ENCODE results near the gene DSCAML1.
"Not testable (repeated sequence)": the region's sequence is repeated elsewhere in the genome, so short reads cannot be mapped to it uniquely, and the experiment has no call there.

Gene DSCAML1

GRCh38 chr11:117410861-117411710 lies 385.9 kb downstream of the DSCAML1 start:
- no peak for DNase-seq (ENCODE audit: low read depth in 3 of 3)

GRCh38 chr11:117410238-117410637 lies 386.8 kb downstream of the DSCAML1 start:
- no peak for DNase-seq (ENCODE audit: low read depth in 3 of 3)

- DNase-seq (ENCODE audit: low read depth in 3 of 3) = no peak
Measured at GRCh38 chr11:117409511-117409910, 387.5 kb downstream of the DSCAML1 start.

DNA sequence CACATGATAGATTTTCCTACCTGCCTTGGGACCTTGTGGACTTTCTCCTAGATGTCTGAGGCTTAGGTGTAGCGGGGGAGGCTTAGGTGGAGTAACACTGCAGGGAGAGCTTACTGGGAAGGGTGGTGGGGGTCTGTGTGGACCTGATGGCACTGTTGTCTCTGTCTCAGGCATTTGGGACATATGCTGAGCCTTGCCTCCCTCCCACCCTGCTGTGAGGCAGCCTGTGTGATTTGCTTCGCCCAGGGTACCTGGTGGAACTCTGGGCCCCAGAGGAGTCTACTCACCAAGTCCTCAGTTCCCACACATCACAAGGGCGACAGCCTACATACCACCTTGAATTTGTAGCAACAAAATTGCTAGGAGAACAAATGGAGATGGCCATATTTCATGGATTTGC lies 388.7 kb downstream of the DSCAML1 start:
- DNase-seq (ENCODE audit: low read depth in 3 of 3) = no peak

DNA sequence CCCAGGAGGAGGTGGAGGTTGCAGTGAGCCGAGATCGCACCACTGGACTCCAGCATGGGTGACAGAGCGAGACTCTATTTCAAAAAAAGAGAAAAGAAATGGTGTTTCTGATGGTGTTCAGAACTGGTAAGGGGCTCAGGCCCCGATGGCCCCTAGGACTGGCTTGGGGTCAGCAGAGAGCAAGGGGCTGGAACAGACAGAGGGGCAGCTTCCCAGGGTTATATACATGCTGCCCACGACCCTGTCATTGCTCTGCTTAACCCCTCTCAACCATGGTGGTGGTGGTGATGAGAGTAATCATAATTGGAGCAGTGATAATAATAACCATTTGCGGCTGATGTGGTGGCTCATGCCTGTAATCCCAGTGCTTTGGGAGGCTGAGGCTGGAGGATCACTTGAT lies 390.0 kb downstream of the DSCAML1 start:
- DNase-seq (ENCODE audit: low read depth in 3 of 3) = no peak

DNA sequence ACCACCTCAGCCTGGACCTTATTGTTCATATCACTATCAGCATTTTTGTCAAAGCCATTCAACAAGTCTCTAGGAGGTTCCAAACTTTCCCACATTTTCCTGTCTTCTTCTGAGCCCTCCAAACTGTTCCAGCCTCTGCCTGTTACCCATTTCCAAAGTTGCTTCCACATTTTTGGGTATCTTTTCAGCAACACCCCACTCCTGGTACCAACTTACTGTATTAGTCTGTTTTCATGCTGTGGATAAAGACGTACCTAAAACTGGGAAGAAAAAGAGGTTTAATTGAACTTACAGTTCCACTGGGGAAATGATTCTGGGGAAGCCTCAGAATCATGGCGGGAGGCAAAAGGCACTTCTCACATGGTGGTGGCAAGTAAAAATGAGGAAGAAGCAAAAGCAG lies 391.1 kb downstream of the DSCAML1 start:
- DNase-seq (ENCODE audit: low read depth in 3 of 3) = not testable (repeated sequence)

- not testable (repeated sequence) for DNase-seq (ENCODE audit: low read depth in 3 of 3)
Measured at GRCh38 chr11:117399100-117399840, 397.7 kb downstream of the DSCAML1 start.

DNA sequence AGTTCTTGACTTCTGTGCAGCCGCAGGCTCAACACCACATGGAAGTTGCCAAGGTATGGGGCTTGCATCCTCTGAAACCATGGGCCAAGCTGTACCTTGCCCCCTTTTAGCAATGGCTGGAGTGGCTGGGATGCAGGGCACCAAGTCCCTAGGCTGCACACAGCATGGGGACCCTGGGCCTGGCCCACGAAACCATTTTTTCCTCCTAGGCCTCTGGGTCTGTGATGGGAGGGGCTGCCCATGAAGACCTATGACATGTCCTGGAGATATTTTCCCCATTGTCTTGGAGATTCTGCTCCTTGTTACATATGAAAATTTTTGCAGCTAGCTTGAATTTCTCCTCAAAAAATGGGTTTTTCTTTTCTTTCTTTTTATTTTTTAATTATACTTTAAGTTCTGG lies 398.4 kb downstream of the DSCAML1 start:
- DNase-seq (ENCODE audit: low read depth in 3 of 3) = not testable (repeated sequence)

- no peak for DNase-seq (ENCODE audit: low read depth in 3 of 3)
Measured at GRCh38 chr11:117396970-117397369, 400.0 kb downstream of the DSCAML1 start.

GRCh38 chr11:117395476-117395875 lies 401.5 kb downstream of the DSCAML1 start:
- DNase-seq (ENCODE audit: low read depth in 3 of 3) = no peak

GRCh38 chr11:117394221-117394925 lies 402.6 kb downstream of the DSCAML1 start:
- DNase-seq (ENCODE audit: low read depth in 3 of 3) = no peak

DNA sequence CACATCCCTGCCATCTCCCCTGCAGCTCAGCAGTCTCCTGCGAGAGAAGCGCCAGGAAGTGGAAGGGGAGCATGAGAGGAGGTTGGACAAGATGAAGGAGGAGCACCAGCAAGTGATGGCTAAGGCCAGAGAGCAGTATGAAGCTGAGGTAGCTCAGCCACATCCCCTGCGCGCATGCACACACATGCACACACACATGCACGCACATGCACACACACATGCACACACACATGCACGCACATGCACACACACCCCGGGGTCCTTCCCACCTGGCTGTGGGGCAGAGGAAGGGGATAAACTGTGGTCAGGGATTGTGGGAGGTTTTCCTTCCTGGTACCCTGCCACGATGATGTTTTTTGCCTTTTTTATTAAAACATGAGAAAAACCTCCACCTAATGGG lies 404.0 kb downstream of the DSCAML1 start:
- no peak for DNase-seq (ENCODE audit: low read depth in 3 of 3)

DNA sequence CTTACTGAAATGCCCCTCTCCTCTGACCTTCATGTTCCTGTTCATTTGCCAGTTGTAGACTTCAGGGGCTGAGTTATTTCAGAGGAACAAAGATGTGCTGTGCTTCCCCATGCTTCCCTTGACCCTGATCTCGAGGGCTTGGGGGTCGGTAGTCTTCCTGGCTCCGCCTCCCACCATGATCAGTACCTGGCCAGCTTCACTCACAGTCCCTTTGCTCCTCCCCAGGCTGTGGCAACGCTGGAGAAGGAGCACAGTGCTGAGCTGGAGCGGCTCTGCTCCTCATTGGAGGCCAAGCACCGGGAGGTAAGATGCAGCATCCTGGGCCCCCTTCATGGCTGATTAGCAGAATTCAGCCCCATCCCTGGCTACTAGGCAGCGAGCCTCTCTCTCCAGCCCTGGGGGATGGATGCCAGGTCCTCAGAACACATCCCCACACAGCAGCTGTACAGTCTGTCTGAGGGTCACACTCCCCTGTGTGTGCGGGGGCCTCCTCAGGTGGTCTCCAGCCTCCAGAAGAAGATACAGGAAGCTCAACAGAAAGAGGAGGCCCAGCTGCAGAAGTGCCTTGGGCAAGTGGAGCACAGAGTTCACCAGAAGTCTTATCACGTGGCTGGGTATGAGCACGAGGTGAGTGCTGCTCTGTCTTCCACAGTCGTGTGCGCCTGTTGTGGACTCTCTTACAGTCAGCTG lies 404.9 kb downstream of the DSCAML1 start:
- no peak for DNase-seq (ENCODE audit: low read depth in 3 of 3)

DNA sequence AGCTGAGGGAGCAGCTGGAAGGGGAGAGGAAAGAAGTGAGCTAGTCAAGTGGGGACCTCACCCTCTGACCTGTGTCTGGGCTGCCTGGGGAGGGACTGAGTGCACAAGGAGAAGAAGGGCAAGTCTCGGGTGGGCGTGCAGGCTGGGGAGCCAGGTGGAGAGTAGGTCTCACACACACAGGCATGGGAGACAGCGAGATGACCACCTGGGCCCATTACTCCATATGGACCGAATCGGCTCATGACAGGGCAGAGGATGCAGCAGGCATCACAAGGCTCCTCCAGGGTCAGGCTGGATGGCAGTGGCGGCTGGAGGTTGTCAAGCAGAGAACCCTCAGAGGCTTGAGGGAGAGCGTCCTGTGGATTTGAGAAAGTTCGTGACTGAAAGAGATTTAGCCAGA lies 405.8 kb downstream of the DSCAML1 start:
- DNase-seq (ENCODE audit: low read depth in 3 of 3) = no peak

DNA sequence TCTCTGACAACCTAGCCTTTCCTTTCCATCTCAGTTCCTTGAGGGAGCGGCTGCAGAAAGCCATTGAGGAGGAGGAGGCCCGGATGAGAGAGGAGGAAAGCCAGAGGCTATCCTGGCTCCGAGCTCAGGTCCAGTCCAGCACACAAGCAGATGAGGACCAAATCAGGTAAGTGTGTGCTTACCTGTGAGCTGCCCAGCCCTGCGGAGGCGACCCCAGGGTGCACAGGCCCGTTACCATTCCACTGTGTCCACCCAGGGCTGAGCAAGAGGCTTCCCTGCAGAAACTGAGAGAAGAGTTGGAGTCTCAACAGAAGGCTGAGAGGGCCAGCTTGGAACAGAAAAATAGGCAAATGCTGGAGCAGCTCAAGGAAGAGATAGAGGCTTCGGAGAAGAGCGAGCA lies 406.3 kb downstream of the DSCAML1 start:
- no peak for DNase-seq (ENCODE audit: low read depth in 3 of 3)

GRCh38 chr11:117387992-117388755 lies 408.8 kb downstream of the DSCAML1 start:
- no peak for DNase-seq (ENCODE audit: low read depth in 3 of 3)

- DNase-seq (ENCODE audit: low read depth in 3 of 3) = no peak
Measured at GRCh38 chr11:117385906-117386305, 411.1 kb downstream of the DSCAML1 start.

DNA sequence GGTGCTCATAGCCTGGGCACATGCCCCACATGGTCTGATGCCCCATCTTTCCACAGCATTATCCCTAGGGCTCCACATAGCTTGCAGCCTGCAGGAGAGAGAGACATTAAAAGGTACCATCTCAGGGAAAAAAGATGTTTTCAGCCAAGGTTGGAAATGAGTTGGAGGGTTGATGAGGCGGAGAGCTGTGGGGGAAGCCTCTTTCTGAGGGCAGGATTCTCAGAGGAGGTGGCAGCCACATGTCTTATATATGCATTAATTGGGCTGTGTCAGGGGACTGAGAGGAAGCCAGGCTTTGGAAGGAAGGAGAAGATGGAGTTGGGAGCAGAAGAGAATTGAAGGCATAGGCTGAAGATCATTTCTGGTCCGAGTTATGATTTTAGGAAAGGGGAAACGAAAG lies 411.5 kb downstream of the DSCAML1 start:
- no peak for DNase-seq (ENCODE audit: low read depth in 3 of 3)

DNA sequence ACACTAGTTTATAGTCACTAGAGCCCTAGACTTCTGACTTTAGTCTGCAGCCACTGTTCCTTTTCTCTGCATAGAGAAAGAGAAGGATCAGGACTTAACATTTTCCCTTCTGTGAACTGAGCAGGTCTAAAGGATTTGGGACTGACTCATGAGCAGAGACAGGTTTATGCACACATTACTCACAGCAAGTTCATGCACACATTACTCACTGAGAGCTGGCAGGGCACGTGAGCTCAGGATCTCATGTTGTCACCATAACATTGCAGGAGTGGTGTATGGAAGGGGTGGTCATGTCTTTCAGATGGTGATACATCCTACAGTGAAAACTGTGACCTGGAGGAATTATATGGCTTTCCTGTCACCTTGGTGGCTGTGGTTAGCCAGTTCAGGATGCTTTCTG lies 413.0 kb downstream of the DSCAML1 start:
- DNase-seq (ENCODE audit: low read depth in 3 of 3) = no peak

GRCh38 chr11:117382746-117383145 lies 414.3 kb downstream of the DSCAML1 start:
- no peak for DNase-seq (ENCODE audit: low read depth in 3 of 3)
